ENCODE measurements around the gene MYOD1. TPM values are rescaled to one million over a fixed set of nuclear protein-coding genes. Genes with fewer than 3 reads are reported as not detected.

The MYOD1 gene
- total RNA-seq, 1 donor from 2014 or later, result not detected

DNA sequence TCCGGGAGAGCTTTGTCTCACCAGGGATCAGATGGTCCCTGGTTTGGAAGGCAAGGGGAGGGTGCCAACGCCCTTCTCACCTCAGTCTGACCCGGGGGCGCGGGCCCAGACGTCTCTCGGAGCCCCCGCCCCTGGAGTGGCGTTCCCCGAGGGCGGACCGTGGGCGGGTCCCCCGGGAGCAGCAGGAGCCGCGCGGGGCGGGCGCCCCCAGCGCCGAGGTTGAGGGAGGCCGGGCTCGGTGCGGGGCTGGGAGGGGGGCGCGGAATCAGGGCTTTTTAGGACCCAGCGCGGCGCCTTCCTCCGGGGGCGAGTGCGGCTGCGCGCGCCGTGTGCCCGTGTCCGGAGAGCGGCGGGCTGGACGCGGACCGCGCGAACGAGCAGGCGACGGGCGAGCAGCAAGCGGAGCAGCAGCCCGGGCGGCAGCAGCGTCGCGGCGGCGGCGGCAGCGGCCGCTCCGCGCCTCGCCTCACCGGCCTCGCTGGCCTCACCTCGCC, 15.1 kb downstream of the MYOD1 start, which contains the start of gene KCNC1:
Gene KCNC1 (plus strand): TSS at position 364 of the 494 bp plus-strand sequence. CDS start 1,222 bp downstream, outside the sequence.
- DNase-seq (ENCODE audit: low read depth, low spot score), result no peak

DNA sequence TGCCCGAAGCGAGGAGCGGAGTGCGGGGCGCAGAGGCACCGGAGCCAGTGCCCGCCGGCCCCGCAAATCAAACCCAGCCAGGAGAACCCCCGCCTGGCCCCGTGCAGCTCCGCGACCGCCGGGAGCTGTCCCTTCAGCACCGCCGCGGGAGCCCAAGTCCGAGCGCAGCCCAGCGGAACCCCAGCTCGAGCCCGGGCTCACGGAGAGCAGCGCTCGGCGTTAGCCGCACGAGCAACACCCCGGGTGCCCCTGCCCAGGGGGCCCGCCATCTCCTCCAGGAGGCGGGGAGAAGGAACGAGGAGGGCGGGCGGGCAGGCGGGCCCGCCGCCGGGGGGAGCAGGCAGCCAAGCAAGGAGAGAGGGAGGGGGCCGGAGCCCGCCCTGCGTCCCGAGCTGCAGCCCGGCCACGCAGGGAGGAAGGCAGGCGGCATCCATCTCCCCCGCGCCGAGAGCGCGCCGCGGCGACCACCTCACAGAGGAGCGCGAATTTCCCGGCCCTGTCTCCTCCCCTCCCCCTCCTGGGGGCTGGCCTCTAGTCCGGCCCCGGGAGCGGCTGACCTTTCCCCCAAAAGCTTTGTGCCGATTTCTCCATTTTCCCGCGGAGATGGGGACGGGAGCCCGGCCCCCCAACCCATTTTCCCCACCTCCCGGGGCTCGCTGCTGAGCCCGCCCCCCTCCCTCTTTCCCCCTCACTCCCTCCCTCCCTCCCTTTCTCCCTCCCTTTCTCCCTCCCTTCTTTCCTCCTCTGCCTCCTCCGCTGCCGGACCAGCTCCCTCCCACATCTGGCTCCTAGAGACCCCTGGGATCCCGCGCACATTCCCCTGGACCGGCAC, 15.8 kb downstream of the MYOD1 start:
- peak; percentile 37 for DNase-seq (ENCODE audit: low read depth, low spot score)

DNA sequence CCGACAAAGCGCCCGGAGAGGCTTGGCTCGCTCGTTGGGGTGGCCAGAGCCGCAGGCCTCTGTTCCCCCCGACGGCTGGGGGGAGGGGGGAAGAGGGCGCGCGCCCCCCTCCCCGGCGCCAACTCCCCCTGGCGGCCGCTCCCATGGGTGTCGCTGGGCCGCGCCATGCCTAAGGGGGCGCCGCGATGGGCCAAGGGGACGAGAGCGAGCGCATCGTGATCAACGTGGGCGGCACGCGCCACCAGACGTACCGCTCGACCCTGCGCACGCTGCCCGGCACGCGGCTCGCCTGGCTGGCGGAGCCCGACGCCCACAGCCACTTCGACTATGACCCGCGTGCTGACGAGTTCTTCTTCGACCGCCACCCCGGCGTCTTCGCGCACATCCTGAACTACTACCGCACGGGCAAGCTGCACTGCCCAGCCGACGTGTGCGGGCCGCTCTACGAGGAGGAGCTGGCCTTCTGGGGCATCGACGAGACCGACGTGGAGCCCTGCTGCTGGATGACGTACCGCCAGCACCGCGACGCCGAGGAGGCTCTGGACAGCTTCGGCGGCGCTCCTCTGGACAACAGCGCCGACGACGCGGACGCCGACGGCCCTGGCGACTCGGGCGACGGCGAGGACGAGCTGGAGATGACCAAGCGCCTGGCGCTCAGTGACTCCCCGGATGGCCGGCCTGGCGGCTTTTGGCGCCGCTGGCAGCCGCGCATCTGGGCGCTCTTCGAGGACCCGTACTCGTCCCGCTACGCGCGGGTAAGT, 16.6 kb downstream of the MYOD1 start:
- DNase-seq (ENCODE audit: low read depth, low spot score), result no peak

DNA sequence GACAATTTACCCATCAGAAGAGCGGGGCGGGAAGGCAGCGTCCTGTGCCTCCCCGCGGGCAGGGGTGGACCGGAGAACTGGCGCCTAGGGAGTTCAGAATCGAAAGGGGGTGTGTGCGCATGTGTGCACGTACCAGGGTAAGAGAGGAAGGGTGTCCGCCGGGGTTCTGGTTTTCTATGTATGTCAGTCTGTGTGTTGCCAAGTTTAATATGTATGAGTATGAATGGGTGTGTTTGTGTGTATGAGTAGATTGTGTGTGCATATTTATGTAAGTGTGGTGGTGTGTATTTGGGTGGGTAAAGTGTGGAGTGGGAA, 17.2 kb downstream of the MYOD1 start:
- DNase-seq (ENCODE audit: low read depth, low spot score), result no peak

DNA sequence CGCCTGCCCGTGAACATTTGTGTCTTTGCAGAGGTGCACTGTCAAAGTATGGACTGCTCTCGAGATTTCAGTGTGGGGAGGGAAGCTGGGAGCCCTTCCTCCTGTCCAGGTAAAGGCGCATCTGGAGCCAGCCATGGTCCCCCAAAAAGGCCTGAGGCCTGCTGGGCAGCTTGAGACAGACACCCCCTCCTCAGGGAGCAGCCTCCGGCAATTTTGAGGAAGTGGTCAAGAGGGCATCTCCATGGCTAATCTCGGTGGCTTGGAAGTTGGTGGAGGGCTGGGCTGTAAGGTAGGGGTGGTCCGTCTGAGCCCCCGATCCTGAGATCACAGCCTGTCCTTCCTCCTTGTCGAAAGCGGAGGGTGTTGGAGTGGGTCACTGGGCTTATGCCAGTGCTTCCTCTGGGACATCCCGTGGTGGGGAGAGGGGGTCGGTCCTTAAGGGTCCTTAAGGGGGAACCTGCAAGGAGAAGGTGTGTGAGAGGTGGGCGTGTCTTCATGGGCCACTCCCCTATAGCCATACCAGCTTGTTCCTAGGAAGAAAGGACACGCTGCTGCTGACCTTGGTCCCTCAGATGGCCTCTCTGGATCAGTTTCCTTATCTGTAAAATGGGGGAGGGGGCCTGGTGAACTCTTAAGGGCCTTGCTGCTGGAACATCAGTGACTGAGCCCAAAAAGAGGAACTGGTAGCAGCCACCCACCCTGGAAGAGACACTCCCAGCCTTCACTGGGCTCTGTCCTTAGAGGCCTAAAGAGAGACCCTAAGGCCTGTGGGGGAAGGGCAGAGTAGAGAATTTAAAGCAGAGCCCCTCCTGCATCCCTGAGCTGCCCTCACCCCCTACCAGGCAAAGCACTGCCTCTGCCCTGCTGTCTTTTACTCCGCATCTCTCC, 17.8 kb downstream of the MYOD1 start:
- no peak for DNase-seq (ENCODE audit: low read depth, low spot score)

DNA sequence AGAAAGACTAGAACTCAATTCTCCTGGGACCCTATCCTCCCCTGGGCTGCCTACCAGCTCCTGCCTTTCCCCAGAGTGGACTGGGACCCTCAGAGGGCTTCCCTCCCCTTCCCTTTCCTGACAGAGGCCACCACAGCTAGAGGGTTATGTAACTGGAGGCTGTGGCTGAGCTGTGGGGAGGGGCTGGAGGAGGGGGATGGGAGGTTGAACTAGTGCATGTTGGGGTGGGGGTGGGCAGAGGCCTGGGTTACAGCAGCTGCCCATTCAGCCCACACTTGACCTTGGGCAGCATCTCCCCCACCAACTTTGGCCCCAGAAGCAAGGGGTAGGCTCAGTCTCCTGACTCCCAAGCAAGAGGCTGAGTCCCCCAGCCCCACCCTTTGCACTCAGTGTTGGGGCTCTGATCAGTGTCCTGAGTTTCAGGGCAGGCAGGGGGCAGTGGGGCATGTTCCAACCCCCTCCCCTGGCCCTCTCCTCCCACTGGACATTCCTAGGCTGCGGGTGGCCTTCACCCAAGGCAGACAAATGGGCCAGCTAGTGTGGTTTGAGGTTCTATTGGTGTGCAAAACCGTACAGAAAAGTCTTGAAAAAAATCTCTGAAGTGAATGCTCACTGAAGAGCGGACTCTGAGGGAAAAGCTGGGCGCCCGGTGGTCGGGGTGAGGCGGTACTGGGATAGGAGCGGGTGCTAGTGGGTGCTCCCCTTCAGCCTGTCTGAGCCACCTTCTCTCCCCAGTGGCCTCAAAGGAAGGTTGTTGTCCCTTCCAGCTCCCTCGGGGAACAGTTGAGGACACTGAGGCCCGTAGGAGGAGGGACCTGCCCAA, 19.0 kb downstream of the MYOD1 start:
- no peak for DNase-seq (ENCODE audit: low read depth, low spot score)

DNA sequence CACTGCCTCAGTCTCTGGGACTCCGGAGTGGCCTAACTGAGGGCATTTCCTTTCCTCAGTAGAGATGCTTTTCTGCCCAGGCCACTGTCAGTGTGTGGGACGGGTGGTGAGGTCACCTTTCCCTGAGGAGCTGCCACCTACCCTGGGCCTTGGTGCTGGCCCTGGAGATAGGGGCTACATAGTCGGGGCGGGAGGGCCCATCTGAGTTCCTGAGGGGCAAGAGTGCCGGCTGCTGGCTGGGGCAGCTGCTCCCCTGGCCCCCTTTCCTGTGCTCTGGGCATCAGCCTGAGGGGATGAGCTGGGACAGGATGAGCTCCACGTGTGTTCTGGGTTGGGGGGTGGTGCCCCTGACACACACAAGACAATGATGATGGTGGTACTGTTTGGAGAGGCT, 20.6 kb downstream of the MYOD1 start:
- no peak for DNase-seq (ENCODE audit: low read depth, low spot score)

DNA sequence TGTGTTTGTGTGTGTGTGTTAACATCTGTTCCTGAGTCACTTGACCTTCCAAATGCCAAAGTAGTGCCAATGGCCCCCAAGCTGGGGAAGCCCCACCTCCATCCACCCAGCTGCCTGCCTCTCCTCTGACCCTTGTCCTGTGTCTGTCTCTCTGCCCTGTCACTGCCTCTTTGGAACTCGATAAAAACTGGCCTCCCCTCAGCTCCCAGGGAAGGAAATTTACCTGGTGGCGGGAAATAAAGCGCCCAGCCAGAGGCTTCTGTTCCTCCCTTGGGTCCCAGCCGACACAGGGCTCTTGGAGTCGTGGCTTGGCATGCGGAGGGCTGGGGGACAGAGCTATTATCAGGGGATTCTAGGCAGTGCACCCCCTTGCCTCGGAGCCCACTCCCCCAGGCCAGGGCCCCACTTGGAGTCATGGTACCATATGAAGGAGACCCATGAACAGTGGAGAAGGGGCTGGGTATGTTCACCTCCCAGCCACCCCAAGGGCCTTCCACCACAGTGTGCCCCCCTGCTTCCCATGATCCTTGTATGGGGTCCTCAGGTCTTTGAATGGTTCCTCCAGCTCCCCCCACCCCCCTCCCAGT, 21.4 kb downstream of the MYOD1 start:
- DNase-seq (ENCODE audit: low read depth, low spot score), result no peak

DNA sequence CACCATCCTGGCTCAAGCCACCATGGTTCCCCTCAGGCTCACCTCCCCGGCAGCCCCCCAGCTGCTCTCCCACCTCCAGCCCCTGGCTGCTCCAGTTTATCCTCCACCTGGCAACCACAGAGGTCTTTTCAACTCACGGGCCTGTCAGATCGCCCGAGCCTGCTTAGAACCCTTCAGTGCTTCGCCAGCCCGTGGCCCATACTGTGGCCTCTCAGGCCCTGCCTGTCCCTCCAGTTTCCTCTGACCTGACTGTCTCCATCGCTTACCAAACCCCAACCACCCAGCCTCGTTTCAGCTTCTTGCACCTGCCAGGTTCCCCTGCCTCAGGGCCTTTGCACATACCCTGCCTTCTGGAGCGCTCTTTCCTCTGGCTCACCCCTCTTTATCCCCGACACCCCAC, 22.1 kb downstream of the MYOD1 start:
- DNase-seq (ENCODE audit: low read depth, low spot score), result no peak

DNA sequence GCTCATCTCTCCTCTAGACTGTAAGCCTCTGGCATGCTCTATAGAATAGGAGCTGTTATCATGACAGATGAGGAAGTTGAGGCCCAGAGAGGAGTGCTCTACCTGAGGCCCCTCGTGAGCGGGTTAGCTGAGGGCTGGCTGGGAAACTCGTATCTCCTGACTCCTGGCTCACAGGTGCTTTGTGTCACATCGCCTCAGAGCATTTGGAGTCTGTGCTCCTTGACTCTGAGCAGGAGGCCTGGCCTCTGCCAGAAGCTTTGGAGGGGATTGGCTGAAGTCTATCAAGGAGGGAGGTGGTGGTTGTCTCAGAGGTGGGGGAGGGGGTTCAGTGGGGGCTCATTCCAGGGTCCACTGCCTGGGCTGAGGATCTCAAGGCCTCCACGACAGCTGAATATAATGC, 22.6 kb downstream of the MYOD1 start:
- DNase-seq (ENCODE audit: low read depth, low spot score), result no peak

DNA sequence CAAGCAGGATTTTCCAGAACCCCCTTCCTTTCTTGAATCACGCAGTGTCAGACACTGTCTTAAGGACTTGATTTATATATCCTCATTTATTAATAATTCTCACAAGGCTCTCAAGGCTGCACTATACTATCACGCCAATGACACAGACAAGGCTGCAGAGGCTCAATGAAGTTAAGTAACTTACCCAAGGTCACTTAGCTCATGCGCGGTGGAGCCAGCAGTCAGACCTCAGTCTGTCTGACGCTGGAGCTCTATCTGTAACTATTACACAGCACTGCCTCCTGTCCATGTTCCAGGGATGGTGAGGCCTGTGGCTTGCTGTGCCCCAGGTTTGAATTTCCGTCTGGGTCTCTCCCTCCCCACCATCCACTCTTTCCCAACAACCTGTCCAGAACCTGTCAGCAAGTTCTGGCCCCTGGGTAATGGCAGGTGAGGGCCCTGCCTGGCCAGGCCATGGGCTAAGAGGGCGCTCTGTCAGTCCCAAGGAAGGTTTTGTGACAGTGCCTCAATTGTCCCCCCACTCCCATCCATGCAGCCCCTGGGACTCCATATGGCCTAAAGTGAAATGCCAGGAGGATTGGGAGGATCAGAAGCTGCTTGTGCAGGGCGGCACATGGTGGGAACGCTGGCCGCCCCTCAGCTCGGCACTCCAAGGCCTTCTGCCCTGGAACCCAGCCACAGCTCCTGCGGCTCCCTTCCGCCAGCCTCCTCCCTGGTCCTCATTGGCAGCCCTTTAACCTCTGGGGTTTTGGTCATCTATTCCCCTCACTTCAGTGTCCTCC, 23.8 kb downstream of the MYOD1 start:
- DNase-seq (ENCODE audit: low read depth, low spot score), result no peak

DNA sequence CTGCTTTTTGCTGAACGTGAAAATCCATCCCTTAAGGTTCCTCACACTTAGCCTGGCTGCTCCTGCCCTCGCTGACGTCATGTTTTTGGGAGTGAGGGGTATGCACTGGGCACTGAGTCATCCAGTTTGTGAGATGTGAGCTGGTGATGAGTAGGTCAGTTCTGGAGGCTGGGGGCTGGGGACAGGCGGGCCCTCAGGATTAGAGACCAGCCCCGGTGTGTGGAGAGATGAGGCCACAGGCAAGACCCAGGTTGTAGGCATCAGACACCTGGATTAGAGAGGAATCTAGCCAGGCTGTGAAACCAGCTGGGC, 24.4 kb downstream of the MYOD1 start:
- DNase-seq (ENCODE audit: low read depth, low spot score), result no peak

DNA sequence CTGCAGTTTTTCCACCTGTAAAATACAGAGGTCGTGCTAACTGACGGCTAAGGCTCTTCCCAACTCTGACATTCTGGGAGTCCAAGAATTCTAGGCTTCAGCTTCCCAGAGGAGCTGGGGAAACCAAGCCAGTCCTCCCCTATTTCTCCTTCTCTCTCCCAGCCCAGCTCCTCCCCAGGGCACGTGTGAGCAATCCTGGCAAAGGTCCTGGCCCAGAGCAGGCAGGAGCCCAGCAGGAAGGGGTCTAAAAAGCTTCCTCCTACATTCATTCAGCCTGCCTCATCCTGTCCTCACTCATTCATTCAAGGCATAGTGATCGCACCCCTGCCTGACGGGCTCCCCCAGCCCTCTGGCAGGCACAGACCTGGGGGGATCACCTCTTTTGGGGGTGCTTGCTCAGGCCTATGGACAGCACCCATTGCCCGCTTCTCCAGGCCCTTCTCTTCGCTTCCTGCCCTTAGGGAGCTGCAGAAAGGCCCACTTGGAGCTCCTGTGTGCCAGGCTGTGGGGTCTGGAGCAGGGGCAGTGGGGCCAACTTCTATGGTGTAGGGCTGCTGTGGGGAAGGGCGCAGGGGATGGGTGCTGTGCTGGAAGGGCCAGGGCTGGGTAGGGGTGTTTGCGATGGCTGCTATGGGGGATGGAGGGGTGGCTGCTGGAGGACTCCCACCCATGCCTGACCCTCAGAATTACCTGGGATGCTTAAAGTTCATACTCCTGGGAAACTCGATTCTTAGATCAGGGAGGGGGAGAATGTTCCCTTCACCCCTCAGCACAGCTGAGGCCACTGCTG, 25.0 kb downstream of the MYOD1 start:
- no peak for DNase-seq (ENCODE audit: low read depth, low spot score)

DNA sequence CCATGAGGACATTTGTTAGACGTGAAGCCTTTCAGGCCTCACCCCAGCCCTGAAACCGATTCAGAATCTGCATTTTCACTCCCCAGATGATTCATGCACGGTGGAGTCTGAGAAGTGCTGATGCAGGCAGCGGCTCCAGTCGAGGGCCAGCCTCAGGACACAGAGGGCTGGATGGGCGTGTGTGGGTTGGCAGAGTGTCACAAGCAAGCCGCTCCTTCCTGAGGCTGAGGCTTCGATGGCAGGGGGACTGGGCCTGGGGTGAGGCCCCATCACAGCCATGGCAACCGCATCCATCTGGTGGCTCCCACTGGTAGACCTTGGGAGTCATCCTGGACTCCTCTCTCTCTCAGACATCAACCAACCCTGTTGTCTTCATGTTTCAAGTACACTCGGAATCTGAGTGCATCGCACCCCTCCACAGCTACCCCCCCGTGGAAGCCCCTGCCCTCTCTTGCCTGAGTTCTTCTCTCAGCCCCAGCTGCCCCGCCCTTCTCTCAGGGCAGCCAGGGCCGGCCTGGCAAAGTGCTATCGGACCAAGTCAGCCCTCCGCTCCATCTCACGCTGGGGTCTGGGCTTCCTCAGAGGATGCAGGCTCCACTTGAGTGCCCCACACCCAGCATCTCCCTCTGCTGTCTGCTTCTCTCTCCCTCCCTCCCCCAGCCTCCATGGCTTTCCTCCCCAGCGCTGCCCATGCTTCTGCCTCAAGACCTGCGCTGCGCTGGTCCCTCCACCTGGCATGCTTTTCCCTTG, 25.8 kb downstream of the MYOD1 start:
- no peak for DNase-seq (ENCODE audit: low read depth, low spot score)

DNA sequence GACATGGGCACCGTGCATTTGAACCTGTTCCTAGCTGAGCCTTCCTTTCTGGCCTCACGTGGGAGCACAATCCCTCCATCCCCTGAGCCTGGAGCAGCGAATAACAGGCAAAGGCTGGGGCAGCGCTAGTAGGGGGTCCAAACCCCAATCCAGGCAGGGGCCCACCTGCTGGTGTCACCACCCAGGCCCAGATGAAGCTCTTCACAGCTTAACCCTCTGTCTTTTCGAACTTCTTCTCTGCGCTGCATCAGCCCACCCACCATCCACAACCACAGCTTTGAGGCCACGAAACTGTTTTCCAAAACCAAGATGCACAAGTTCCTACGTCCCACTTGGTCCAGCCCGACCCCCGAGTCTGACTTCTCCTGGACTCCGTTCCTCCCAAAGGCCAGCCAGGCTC, 26.7 kb downstream of the MYOD1 start:
- no peak for DNase-seq (ENCODE audit: low read depth, low spot score)

DNA sequence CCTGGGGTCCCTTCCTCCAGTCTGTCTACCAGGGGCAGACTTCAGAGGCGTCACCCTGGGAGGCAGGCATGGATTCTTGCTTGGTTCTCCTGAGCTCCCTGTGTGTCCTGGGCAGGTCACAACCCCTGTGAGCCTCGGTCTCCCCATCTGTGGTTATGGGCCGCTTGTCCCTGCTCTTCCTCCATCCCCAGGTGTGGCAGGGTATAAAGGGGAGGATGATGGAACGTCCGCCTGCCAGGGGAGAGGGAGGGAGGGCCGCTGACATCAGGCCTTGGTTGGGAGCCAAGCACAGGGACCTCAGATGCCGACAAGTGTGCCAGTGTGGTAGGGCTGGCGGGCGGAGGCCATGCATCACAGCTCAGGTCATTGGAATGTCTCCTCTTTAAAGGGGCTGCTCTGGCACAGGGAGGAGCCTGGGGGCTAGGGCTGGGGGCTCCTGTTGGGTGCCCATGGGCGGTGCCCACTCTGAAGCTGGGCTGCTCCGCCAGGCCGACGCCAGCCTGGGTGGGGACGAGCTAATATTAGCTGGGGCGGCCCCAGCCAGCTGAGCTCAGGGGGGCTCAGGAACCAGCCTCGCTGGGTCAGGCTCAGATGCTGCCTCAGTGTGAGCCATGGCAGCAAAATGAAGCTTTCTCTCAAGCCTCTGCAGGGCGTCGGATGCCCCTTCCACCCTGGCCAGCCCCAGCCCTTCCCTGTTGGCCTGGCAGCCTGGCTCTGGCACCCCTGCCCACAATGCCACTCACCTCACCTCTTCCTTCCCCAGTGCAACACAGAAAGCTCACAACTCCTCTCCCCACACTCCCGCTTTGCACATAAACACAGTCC, 28.0 kb downstream of the MYOD1 start:
- no peak for DNase-seq (ENCODE audit: low read depth, low spot score)

DNA sequence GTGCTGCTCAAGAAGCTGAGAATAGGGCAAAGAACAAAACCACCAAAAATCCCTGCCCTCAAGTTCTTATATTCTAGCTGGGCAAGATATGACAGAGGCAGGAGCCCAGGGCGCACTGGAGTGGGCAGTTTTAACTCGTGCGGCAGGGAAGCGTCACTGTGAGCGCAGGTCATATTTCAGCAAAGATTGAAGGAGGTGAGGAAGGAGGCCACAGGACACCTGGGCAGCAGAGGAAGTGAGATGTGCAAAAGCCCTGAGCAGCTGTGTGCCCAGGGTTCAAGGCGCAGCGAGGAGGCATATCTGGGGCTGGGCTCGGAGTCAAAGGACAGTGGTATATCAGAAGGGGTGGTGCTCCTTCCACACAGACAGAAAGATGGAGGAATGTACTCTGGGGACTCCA, 28.7 kb downstream of the MYOD1 start:
- DNase-seq (ENCODE audit: low read depth, low spot score), result no peak
